Lung (tissue), 12 donors: ENCODE results near the gene CDHR5. TPM values are rescaled to one million over a fixed set of nuclear protein-coding genes. Genes with fewer than 3 reads are reported as not detected.

Experiments
- ATAC-seq: fragments of 200-7000 bp; cut with Tn5 transposase; one replicate; pipeline ENCODE4 v1.9.1; 2020; ENCODE audit warnings: moderate number of reproducible peaks; ENCODE audit not compliant: insufficient read depth, low FRiP score
- DNase-seq, 3 donors: peaks; one replicate each; pipeline ENCODE4 v3.0.0-alpha.2; 2013 to 2017
- H3K27ac ChIP-seq, 2 donors: one replicate each; pipeline ENCODE4 v1.5.1; 2013; ENCODE audit warnings: mild to moderate bottlenecking in 2 of 2, moderate library complexity in 2 of 2, control low read depth in 1 of 2, inconsistent platforms in 1 of 2, low read depth in 1 of 2, low read length in 1 of 2
- H3K27me3 ChIP-seq, 3 donors: one replicate each; pipeline ENCODE4 v1.5.1; 2013; ENCODE audit warnings: low read length in 2 of 3; ENCODE audit not compliant: control insufficient read depth in 3 of 3, insufficient read depth in 3 of 3
- H3K36me3 ChIP-seq, 4 donors: one replicate each; pipeline ENCODE4 v1.5.1; 2013; ENCODE audit warnings: low read length in 4 of 4, mild to moderate bottlenecking in 1 of 4, moderate library complexity in 1 of 4; ENCODE audit not compliant: control insufficient read depth in 4 of 4, insufficient read depth in 4 of 4
- H3K4me1 ChIP-seq, 5 donors: one replicate each; pipeline ENCODE4 v1.5.1; 2013; ENCODE audit warnings: low read length in 5 of 5, mild to moderate bottlenecking in 2 of 5, moderate library complexity in 1 of 5; ENCODE audit not compliant: control insufficient read depth in 5 of 5, insufficient read depth in 5 of 5
- H3K4me3 ChIP-seq: one replicate; pipeline ENCODE4 v1.5.1; 2013; ENCODE audit warnings: mild to moderate bottlenecking, control low read depth, moderate library complexity
- H3K9ac ChIP-seq, 2 donors: one replicate each; pipeline ENCODE4 v1.5.1; 2013; ENCODE audit warnings: low read length in 2 of 2, control low read depth in 1 of 2; ENCODE audit not compliant: insufficient read depth in 1 of 2
- H3K9me3 ChIP-seq, 4 donors: one replicate each; pipeline ENCODE4 v1.5.1; 2013; ENCODE audit warnings: low read length in 3 of 4, mild to moderate bottlenecking in 1 of 4, moderate library complexity in 1 of 4; ENCODE audit not compliant: control insufficient read depth in 4 of 4, insufficient read depth in 3 of 4
- WGBS, 2 donors: extraction: QIAGEN DNeasy Blood & Tissue Kit; methylation state at CpG; one replicate each; pipeline ENCODE4 v1.1.7; 2013; 5-methylcytosine and 5-hydroxymethylcytosine counted together
- polyA plus RNA-seq, 2 donors: library from polyadenylated mRNA; stranded (reverse); fragments of 200-250 nt; gene quantifications; one replicate each; pipeline ENCODE4 v1.2.1, GENCODE V29; 2013
- total RNA-seq, 2 donors: library from RNA; depleted of rRNA in 1 of 2; stranded (reverse); fragments of >200 nt in 1 of 2; gene quantifications; one replicate each; pipeline ENCODE4 v1.2.1, GENCODE V29; 2014 to 2021
- TF ChIP-seq, protein P1 (sequence below): IDR thresholded peaks from 2 replicates; pipeline ENCODE4 v1.5.1; 2012; ENCODE audit warnings: mild to moderate bottlenecking; ENCODE audit errors: control extremely low read depth, extremely low read depth
- donor health status: control.
- donor health status: control.
- donor health status: Bipolar disorder and iron deficiency.
- donor health status: healthy.
- donor health status: DM: yes; HTN: yes; CAD: no.

CDHR5 gene
- total and polyA plus RNA-seq, 4 donors, result 0.02 to 0.10 TPM; not detected in 2

DNA sequence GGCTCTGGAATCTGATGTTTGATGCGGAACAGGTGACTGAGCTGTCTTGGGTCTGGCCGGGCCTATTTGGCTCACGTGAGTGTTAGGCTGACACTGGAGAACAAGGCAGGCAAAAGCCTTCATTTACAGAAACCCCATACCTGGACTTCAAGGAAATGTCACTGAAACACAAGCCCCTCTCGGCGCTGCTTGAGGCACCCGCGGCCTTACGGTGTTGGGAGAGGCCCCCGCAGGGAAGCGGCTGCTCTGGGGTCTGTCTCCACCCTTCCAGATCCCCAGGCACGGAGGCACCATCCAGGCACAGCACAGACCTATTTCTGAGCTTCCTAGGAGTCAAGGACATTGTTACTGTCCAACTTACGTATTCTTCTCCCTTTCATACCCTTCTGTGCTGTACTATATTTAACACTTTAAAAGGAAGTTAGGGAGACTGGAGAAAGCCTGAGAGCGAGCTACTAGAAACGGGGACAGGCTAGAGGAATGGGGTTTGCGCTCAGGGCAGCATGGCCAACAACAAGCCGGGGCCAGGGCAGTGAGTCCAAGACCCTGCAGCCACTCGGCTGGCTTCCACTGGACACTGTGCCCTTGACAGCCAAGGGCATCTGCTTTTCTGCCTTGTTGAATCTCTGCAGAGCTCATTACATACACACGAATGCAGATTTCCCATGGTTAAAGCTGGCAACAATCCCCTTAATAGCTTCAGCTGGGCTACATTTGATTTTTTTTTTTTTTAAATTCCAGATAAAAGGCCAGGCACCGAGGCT is 36.1 kb upstream of the CDHR5 start:
- H3K4me1 ChIP-seq, result peaks cover 0 to 4% (median 0%) of the 10 kb centered on the region in 5 donors
- H3K9ac ChIP-seq, result no peak overlapping the region
- H3K27me3 ChIP-seq, result no peaks in the 10 kb centered on the region
- peaks cover 0 to 34% (median 6%) of the 10 kb centered on the region in 4 donors for H3K36me3 ChIP-seq
- DNase-seq (no peak), ATAC-seq (no peak)
- no peak overlapping the region for H3K27ac ChIP-seq
- H3K4me3 ChIP-seq, result no peak overlapping the region
- 93 to 94% methylated on average over 19 of the region's 19 CpGs for WGBS, 2 donors
- H3K9me3 ChIP-seq, result no peaks in the 10 kb centered on the region
- TF ChIP-seq, protein P1, sequence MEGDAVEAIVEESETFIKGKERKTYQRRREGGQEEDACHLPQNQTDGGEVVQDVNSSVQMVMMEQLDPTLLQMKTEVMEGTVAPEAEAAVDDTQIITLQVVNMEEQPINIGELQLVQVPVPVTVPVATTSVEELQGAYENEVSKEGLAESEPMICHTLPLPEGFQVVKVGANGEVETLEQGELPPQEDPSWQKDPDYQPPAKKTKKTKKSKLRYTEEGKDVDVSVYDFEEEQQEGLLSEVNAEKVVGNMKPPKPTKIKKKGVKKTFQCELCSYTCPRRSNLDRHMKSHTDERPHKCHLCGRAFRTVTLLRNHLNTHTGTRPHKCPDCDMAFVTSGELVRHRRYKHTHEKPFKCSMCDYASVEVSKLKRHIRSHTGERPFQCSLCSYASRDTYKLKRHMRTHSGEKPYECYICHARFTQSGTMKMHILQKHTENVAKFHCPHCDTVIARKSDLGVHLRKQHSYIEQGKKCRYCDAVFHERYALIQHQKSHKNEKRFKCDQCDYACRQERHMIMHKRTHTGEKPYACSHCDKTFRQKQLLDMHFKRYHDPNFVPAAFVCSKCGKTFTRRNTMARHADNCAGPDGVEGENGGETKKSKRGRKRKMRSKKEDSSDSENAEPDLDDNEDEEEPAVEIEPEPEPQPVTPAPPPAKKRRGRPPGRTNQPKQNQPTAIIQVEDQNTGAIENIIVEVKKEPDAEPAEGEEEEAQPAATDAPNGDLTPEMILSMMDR, result no peak

DNA sequence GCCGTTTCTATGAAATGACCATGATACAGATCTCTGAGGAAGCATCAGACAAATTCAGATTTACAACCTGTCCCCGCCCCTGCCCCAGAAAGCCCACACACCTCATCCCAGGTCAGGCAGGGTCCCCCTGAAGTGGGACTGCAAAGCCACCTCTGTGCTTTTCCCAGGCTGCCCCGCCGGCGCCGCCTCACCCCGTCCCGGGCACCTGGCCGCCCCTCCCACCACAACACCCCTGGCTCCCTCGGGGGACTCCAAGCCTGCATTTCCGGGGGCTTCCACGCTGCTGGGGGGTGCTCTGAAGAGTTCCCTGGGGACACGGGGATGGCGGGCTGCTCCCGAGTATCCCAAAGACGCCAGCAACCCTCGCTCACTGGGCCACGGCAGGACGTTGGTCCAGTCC is 35.5 kb upstream of the CDHR5 start:
- no peaks in the 10 kb centered on the region for H3K9me3 ChIP-seq
- 93% methylated on average over 19 of the region's 19 CpGs for WGBS, 2 donors
- TF ChIP-seq, protein P1, result no peak
- H3K4me1 ChIP-seq, result peaks cover 0 to 4% (median 0%) of the 10 kb centered on the region in 5 donors
- H3K4me3 ChIP-seq, result no peak overlapping the region
- no peaks in the 10 kb centered on the region for H3K27me3 ChIP-seq
- ATAC-seq (no peak), DNase-seq (no peak)
- H3K27ac ChIP-seq, result no peak overlapping the region
- H3K9ac ChIP-seq, result no peak overlapping the region
- H3K36me3 ChIP-seq, result peaks cover 0 to 32% (median 6%) of the 10 kb centered on the region in 4 donors

DNA sequence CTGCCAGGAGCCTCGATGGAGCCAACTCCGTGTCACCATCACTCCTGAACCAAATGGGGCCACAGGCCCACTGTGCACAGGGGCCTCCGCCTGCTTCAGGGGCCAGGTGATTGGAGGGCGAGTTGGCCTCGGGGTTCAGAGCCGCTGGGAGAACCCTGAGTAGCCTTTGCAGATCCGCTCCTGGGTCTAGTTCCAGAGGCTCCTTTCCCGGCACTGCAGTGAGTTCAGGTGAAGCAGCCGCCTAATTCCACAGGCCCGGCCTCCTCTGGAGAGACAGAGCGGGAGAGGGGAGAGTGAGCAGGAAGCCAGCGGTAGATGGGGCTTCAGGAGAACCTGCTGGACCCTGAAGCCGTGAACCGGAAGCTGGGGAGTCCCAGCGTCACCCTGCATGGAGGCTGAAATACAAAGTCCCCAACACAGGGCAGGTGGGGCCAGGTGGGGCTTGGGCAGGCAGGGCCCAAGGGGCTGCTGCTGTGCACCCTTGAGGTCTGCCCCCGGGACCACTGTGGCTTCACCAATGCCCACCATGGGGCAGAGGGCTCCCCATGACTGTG is 34.9 kb upstream of the CDHR5 start:
- DNase-seq (no peak), ATAC-seq (no peak)
- Histone ChIP-seq H3K4me1 (peaks cover 0 to 5% (median 0%) of the 10 kb centered on the region in 5 donors), H3K9ac (no peak overlapping the region), H3K27ac (no peak overlapping the region), H3K36me3 (peaks cover 0 to 32% (median 6%) of the 10 kb centered on the region in 4 donors), H3K9me3 (no peaks in the 10 kb centered on the region), H3K27me3 (no peaks in the 10 kb centered on the region), H3K4me3 (no peak overlapping the region)
- 95 to 96% methylated on average over 16 of the region's 16 CpGs for WGBS, 2 donors
- TF ChIP-seq, protein P1, result no peak
